ENCODE data around the gene LRRC46.

Gene LRRC46

DNA sequence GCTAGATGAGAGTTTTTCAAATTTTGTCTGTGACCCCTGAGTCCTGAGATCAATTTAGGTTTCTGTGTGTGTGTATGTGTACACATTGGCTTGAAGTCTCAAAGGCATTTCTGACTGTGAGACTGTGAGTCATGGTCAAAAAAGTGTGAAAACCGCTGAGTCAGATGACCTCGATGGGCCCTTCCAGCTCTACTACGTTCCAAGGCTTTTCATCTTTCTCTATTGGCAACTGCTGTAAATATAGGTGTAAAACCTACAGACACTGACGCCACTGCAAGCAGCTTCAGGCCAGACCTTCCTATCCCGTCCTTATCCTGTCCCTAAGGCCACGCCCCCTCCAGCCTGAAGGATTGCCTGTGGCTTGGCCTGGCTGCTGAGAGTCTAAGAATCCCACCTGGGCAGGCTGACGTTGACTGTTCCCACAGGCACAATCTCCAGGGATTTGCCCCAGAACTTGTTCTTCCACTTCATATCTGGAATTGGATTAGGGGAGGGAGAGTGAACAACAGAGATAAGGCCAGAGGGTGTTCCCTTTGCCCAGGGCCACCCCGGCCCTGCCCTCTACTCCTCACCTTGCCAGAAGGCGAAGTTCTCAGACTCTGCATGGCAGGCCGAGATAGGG is 21.2 kb upstream of the LRRC46 start:
- DNase-seq: peak; percentile 64

DNA sequence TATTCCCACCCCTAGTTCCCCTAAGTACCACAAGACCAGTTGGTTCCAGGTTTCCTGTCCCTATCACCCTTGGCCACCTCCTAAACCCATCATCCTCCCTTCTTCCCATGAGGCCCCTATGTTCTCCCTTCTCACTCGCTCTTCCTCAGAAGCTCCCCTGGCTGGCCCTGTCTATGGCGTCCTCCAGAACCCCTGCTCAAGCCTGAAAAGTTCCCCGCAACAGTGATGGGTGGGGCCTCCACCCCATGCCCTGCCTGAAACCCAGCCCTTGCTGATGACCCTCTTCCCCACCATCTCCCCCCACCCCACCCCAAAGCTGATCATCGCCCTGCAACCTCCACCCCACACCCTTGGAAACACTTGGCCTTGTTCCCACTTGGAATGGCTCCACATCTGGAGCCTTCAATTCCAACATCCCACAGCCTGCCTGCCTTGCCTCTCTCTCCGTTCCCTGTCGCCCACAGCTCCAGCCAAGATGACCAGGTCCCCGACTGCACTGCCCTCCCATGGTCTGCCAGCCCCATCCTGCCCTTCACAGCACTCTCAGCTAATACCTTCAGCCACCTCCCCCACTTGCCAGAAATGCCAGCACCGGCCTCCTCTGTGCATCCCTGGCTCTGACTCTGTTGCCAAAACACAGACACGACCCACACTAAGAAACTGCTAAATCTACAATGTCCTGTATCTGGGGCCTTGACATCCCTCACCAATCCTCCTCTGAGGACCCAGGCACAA is 20.4 kb upstream of the LRRC46 start:
- DNase-seq: no peak

DNA sequence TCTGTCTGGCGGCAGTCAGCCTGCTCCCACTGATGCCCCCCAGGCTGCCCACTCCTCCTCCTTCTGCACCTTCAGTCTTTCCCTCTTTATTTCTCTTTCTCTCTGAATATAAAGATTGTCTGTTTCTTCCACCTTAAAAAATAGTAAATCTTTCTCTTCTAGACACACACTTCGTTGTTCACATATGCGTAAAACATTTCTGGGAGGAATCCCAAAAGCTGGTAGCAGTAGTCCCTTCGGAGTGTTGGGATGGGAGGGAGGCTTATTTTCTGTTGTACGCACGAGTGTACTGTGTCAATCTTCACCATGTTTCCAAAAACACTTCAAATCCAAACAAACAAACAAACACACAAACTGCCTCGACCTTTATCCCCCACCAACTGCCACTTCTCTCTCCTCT is 19.8 kb upstream of the LRRC46 start:
- no peak for DNase-seq

DNA sequence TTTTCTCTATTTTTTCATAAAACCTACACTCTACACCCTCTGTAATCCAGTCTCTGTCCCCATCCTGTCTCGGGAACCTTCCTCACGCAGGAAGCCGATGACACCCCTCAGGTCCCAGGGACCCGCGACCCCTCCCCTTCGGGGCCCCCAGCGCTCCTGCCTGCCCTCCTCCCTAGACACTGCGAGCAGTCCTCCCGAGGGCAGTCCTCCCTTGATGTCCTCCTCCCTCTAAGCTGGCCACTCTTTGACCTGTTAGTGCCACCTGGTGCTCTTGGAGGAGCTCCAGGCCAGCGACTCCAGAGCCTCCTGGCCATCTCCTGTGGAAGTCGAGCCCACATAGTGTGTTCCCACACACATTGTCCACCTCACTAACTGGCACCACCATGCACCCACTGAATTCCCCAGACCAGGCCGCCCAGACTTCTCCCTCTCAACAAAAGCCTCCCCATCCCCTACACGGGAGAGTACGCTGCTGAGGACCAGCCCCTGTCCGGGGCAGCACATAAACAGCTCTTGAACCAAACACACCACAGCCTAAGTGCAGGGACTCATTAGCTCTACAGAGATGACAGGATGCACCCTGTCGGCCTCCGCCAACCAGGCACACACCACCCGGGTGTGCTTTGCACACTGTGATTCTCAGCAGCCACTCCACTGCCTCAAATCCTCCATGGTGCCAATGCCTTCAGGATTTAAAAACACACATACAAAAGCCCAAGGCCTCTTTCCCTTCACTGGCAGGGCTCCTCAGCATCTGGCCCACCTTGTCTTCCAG is 19.1 kb upstream of the LRRC46 start:
- no peak for DNase-seq

DNA sequence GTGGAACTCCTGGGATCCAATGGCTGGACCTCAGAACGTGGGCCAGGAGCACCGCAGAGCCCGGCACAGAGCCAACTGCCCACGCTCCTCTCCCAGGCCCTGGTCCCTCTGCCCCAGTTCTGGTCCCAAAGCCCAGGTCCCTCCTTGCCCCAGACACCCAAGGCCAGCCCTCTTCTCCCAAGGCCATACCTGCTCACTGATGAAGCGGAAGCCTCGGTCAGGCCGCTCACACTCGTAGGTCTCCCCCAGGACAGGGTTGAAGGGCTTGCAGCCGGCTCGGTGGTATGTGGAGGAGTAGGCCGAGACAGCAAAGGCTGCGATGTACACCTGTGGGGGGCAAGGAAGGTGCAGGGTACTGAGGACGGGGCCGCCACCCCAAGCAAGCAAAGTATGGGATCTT is 18.4 kb upstream of the LRRC46 start:
- DNase-seq: no peak

DNA sequence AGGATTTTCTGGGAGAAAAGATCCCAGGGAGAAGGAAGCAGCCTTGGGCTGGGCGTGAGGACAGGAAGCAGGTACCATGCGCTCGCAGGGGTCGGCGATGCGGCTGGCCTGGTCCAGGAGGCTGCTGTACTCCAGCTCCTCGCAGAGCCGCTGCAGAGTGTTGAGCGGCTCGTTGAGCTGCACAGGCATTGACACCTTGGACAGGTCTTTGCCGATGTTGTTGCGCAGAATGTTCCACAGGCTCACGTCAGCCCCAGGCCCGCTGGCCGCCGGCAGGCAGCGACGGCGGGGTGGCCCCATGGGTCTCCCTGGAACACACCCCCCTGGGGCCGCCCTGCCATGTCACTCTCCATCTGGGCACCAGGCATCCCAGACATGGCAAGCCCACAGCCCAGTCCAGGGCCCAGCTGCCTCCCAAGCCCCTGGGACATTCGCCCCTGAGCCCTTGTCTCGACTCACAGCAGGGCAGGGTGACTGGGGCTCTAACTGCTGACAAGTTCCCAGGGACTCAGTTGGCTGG is 17.9 kb upstream of the LRRC46 start:
- no peak for DNase-seq

DNA sequence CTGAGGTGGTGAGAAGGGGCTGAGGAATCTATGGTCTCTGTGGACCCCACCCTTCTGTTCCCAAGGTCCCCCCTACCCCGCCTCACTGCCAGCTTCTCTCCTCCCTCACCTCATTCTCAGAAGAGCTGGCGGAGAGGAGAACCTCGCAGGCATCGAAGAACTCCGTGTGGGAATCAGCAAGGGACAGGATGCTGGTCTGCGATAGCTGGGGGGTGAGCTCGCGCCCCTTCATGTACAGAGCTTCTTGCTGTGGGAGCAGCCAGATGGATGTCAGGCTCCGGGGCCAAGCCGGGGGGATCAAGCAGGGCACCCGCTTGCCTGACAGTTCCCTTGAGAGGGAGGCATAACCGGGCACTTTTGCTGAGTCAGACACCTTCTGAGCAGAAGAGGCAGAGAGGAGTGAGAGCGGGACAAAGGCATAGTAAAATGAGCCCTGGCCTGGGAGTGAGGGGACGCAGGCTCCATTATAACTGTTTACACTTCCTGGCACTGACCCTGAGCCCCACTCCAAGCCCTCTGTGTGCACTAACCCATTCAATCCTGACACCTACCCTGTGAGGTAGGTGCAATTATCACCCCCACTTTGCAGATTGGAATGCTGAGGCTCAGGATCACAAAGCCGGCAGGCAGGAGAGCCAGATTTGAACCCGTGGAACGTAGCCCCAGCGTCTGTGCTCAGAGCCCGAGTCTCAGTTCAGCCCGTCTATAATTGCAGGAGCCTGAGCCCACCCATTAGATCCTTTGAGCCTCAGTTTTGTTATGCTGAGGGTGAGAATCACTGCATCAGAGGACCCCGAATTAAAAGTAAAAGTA is 16.2 kb upstream of the LRRC46 start:
- DNase-seq: no peak

DNA sequence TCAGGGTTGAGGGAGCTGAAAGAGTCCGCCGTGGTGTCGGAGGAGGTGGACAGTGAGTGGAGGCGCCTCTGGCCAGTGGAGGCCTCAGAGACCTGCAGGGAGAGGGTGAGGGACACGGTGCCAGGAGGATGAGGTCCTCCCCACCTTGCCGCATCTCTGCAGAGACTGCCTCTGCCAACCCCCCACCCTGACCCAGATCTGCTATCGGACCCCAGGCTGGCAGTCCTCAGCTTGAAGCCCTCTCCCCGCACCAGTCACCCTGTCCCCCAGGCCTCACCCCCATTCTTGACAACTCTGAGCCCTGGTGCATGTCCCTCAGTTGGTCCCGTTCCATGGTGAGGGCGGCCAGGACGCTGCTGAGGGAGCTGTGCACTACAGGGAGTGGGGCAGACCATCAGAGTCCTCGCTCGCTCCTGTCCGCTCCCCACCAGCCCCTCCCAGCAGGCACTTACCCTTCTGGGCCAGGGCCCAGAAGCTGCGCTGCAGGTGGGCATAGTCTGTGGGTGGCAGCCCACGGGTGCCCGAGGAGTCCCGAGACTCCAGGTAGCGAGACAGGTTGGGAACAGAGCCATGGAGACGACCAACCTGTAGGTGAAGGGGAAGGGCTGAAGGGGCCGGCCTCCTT is 15.2 kb upstream of the LRRC46 start:
- no peak for DNase-seq

DNA sequence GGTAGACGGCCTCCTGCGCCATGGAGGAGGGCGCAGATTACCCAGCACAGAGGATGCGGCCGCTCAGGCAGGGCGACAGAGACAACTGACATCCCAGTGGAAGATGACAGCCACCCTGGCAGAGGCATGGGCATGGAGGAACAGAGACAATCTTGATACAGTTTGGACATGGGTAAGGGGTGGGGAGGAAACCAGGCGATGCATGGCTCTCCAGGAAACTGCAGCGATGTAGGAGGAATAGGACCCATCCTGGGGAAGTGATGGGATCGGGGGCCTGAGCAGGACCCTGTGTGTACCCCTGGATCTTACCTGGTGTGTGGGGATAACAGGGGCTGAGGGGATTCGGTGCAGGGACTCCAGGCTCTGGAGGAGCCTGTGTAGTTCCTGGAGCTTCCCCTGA is 14.5 kb upstream of the LRRC46 start:
- no peak for DNase-seq

DNA sequence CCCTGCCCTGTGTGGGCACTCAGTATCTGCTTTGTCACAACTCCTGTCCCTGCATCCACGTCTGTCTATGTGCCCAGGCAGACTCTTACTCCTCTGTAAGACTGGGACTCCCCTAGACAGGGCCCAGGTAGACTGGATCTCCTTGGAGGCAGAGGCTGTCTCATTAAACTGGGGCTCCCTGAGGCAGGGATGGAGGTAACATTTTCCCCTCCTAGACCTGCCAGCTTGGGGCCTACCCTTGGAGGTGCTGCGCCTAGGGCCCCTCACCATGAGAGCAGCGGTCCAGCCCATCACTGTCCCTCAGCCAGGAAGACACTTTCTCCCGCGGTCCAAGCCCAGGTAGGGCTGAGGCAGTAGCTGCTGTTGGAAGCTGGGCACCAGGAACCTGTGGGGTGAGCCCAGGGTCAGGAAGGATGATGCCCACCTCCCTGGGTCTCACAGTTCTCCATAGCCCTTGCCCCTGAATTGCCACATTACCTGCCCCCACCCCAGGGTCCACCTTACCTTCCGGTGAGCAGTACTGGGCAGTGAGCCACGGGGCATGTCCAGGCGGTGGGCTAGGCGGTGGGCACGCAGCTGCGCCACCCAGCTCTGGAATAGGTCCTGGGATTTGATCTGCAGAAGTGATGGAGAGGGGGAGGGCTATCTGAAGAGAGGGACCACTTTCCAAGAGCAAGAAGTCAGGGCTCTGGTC is 13.3 kb upstream of the LRRC46 start:
- no peak for DNase-seq

DNA sequence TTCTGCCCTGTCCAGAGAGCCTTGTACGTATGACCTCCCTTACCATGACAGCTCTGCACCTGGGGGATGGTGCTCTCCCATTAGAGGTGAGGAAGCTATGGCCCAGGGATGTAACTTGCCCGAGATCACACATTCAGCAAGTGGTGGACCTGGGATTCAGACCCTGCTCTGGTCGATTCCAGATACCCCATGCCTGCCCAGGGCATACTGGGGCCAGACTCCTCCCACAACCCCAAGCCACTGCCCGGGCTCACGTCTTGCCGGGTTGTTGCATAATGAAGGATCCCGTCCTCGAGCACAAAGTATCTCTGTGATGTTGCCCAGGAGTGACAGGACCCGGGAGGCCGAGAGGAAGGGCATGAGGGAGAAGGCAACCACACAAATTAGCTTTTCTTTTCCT is 12.0 kb upstream of the LRRC46 start:
- DNase-seq: no peak

DNA sequence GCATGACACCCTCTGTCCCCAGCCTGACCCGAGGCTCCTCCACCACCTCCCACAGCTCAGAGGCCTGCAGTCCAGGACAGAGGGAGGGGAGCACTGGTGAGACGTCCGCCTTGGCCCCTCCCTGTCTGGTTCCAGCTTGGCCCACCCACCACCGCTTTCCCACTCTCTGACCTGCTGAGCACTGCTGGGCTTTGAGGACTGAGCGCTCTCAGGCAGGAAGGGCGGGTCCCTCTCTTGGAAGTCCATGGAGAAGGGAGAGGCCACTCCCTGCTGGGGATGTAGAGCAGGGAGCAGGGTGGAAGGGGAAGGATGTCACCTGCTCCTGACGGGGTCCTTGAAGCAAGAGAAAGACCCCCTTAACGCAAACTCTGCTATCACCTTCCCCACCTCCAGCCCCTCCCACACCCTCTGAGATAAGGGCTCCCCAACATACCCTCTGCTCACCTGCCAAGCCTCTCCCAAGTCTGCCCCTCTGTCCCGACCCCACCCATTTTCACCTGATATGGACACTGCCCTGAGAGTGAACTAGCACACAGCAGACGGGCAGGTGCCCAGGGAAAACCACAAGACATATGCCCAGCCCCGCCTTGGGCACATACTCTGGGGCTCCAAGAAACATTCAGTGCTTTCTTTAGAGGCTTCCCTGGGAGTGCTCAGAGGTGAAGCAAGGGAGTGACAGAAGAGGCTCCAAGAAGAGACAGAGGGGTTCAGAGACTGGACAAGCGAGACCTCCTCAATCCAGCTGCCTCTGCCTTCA is 11.3 kb upstream of the LRRC46 start:
- DNase-seq: no peak

DNA sequence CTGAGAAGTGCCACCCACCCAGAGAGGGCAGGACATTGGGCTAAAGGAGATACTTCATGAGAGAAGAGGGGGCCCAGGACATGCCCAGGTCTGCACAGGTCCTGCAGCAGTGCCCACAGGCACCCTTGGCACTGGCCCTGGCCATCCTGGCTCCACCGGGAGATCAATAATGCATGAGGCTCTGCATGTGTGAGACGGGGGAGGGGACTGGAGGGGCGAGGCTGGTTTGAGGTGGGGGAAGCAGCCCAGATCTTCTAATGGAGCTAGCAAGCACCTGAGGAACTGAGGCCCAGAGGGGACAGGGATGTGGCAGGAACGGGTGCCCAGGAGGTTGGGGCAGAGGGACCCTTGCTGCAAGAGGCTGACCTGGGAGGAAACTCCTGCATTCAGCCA is 10.4 kb upstream of the LRRC46 start:
- DNase-seq: no peak

DNA sequence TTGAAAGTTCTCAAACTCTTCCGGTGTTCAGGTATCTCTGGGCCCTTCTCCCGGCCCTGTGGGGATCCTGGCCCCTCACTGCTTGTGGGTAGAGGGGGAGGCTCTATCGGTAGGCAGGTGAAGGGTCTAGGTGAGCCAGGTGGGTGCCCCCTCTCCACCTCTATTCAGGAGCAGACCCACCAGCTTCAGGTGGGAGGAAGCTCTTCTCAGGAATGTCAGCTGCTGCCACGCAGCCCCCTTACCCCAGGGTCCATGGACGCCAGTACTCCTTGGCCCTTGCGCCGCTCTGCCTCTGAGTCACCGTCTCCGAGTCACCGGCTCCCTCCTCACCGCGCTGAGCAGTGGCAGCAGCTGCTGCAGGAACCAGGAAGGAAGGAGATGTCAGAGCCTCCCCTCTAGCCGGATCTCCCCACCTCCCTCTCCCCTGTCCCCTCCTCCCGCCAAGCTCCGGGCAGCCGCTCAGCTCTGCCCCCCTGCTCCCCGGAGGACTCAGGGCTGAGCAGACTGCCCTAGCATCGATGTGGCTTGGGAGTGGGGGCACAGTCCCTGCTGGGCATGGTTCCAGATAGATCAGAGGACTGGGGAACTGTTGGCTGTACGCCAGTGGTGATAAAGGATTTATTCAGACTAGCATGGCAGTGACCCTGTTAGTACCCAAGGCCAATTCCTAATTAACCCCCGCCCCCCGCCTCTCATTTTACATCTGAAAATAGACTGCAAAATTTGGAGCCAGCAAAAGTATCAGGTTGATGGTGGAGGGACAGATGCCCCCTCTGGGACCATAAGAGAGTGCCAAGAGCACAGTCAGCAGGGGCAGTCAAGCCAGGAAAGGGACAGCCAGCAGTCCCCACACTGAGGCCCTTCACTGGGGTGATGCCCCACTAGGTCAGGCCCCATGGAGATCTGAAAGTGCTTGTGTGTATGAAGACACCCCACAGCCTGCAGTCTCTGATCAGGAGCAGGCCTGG is 9.8 kb upstream of the LRRC46 start, which contains the start of gene OSBPL7:
Gene OSBPL7 (minus strand): TSS at position 371 of the 968 bp plus-strand sequence. CDS start 1,516 bp downstream, outside the sequence.
- peak; percentile 63 for DNase-seq

DNA sequence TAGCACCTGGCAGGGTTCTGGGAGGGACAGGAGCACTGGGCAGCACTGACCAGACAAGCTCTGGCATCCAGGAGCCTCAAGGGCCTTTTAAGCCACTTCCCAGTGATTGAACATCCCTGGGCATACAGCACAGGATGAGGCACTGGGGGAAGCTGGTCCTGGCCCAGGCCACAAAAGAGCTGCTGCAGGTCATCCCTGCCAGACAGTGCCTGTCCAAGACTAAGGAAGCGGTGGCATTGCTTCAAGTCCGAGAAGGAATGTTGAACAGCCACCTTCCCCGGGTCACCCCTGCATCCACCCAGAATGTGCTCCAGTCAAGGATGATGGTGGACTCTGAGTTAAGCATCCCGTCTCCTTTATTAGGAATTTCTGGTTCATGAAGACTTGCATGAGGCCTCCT is 8.7 kb upstream of the LRRC46 start:
- no peak for DNase-seq

DNA sequence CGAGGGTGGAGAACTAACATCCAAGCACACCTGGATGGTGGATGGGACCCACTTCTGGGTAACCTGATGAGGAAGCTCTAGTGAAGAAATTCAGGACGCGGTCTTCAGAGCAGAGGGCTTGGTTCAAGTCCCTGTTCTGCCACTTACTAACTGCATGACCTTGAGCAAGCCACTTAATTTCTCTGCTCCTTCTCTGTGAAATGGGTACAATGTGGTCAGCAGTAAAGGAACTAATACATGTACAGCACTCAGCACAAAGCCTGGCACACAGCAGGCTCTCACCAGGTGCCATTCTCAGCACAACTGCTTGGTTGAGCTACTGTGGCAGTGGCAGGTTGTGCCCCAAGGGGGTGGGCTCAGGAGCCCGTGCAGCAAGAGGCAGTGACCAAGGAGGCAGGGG is 8.0 kb upstream of the LRRC46 start:
- DNase-seq: no peak

DNA sequence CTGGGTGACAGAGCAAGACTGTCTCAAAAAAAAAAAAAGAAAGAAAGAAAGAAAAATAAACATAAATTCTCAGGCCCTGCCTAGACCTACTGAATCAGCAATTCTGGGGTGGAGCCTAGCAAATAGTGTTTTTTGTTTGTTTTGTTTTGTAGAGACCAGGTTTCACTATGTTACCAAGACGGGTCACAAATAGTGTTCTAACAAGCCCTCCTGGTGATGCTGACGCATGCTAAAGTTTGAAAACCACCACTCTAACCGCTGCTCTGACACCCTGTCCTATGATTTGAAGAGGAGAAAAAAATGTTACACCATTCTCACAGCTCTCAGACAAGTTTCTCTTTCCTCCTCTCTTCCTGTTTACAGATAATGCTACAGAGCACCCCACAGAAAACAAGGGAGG is 1.6 kb upstream of the LRRC46 start:
- no peak for DNase-seq

DNA sequence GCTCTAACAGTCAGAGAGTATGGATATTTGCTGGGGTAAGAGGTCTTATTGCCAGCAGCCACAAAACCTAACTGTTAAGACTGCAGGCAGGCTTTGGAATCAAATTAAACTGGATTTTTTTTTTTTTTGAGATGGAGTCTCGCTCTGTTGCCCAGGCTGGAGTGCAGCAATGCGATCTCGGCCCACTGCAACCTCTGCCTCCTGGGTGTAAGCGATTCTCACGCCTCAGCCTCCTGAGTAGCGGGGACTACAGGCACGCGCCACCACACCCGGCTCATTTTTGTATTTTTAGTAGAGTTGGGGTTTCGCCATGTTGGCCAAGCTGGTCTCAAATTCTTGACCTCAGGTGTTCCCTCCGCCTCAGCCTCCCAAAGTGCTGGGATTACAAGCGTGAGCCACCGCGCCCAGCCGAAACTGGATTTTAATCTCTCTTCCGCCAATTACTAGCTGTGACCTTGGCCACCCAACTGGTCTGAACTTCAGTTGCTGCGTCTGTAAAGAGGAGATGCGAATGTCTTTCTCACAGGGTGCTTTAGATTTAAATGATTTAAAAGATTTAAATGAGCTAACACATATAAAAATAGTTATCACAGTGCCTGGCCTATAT is 971 bp upstream of the LRRC46 start:
- no peak for DNase-seq

DNA sequence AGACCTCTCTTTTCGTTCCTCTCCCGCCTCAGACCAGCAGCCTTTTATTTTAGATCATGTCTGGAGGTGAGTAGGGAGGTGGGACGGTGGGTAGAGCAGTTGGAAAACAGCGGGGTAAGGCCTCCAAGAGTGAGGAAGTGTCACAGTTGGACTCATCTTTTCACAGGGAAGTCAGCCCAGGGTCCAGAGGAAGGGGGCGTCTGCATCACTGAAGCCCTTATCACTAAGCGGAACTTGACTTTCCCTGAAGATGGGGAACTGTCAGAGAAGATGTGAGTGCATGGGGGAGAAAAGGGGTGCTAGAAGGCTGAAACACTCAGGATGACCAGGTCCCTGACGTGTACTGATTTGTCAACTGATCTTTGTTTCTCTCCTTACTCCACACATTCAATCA is 461 bp downstream of the LRRC46 start:
- DNase-seq: no peak
